T-helper 2 cell treated with Interferon-gamma antibody and Interleukin-4, amounts not matched to agents 5 μg/mL and 100 μg/mL, for 36 hours (primary cell): ENCODE results near the gene PRR35.

Source experiments
- DNase-seq: peaks from one replicate; pipeline ENCODE4 v3.0.0; 2021; ENCODE audit warnings: low spot score
- H3K27ac Mint-ChIP-seq: one replicate; pipeline ENCODE4 v1.8.0; 2021; ENCODE audit warnings: mild to moderate bottlenecking, mixed read lengths
- H3K27me3 Mint-ChIP-seq: one replicate; pipeline ENCODE4 v1.8.0; 2021; ENCODE audit warnings: low read depth, mixed read lengths
- H3K36me3 Mint-ChIP-seq: one replicate; pipeline ENCODE4 v1.8.0; 2021; ENCODE audit warnings: low read depth, mixed read lengths
- H3K4me1 Mint-ChIP-seq: one replicate; pipeline ENCODE4 v1.8.0; 2021; ENCODE audit warnings: low read depth, mixed read lengths
- H3K4me3 Mint-ChIP-seq: one replicate; pipeline ENCODE4 v1.8.0; 2022; ENCODE audit warnings: mild to moderate bottlenecking, moderate library complexity, mixed read lengths
- H3K9me3 Mint-ChIP-seq: one replicate; pipeline ENCODE4 v1.8.0; 2021; ENCODE audit warnings: mixed read lengths

The PRR35 gene

GRCh38 chr16:560204-560700 is at the start of gene PRR35:
PRR35 (plus strand) TSS chr16:560394; CDS start chr16:563295, 2,901 bp downstream.
- no peaks in the 10 kb centered on the region for H3K4me1 Mint-ChIP-seq
- peaks cover 12% of the 10 kb centered on the region for H3K27me3 Mint-ChIP-seq

GRCh38 chr16:512802-513201 is 47.4 kb upstream of the PRR35 start:
- H3K9me3 Mint-ChIP-seq: no peaks in the 10 kb centered on the region
- peaks cover 2% of the 10 kb centered on the region for H3K36me3 Mint-ChIP-seq
- no peak overlapping the region for H3K27ac Mint-ChIP-seq
- H3K4me1 Mint-ChIP-seq: no peaks in the 10 kb centered on the region
- no peak overlapping the region for H3K4me3 Mint-ChIP-seq
- H3K27me3 Mint-ChIP-seq: no peaks in the 10 kb centered on the region
- no peak for DNase-seq

More at GRCh38 chr16:560204-560700, at the start of gene PRR35:
- Mint-ChIP-seq H3K27ac (no peak within 1 kb of the TSS), H3K4me3 (no peak within 1 kb of the TSS), H3K36me3 (no peaks in the 10 kb centered on the region), H3K9me3 (no peaks in the 10 kb centered on the region)
- no peak for DNase-seq

- Mint-ChIP-seq H3K27ac (no peak overlapping the region), H3K4me3 (no peak overlapping the region), H3K36me3 (peaks cover 2% of the 10 kb centered on the region), H3K4me1 (no peaks in the 10 kb centered on the region), H3K9me3 (no peaks in the 10 kb centered on the region), H3K27me3 (no peaks in the 10 kb centered on the region)
- no peak for DNase-seq
Measured at GRCh38 chr16:513950-514349, 46.2 kb upstream of the PRR35 start.

GRCh38 chr16:515175-515938 is 44.8 kb upstream of the PRR35 start:
- no peak for DNase-seq
- Mint-ChIP-seq H3K27ac (no peak overlapping the region), H3K4me1 (no peaks in the 10 kb centered on the region), H3K4me3 (no peak overlapping the region), H3K36me3 (peaks cover 2% of the 10 kb centered on the region), H3K27me3 (no peaks in the 10 kb centered on the region), H3K9me3 (no peaks in the 10 kb centered on the region)

GRCh38 chr16:515939-516226 is 44.3 kb upstream of the PRR35 start:
- H3K27me3 Mint-ChIP-seq: no peaks in the 10 kb centered on the region
- H3K4me1 Mint-ChIP-seq: no peaks in the 10 kb centered on the region
- peaks cover 2% of the 10 kb centered on the region for H3K36me3 Mint-ChIP-seq
- no peaks in the 10 kb centered on the region for H3K9me3 Mint-ChIP-seq
- DNase-seq: no peak
- H3K4me3 Mint-ChIP-seq: no peak overlapping the region
- no peak overlapping the region for H3K27ac Mint-ChIP-seq

- Mint-ChIP-seq H3K36me3 (peaks cover 2% of the 10 kb centered on the region), H3K27me3 (no peaks in the 10 kb centered on the region), H3K4me1 (no peaks in the 10 kb centered on the region), H3K4me3 (no peak overlapping the region), H3K27ac (no peak overlapping the region), H3K9me3 (no peaks in the 10 kb centered on the region)
- no peak for DNase-seq
Measured at GRCh38 chr16:516301-516700, 43.9 kb upstream of the PRR35 start.

- DNase-seq: no peak
- Mint-ChIP-seq H3K4me3 (no peak overlapping the region), H3K36me3 (peaks cover 2% of the 10 kb centered on the region), H3K27ac (no peak overlapping the region), H3K27me3 (no peaks in the 10 kb centered on the region), H3K4me1 (no peaks in the 10 kb centered on the region), H3K9me3 (no peaks in the 10 kb centered on the region)
Measured at GRCh38 chr16:518858-519257, 41.3 kb upstream of the PRR35 start.

GRCh38 chr16:519425-519824 is 40.8 kb upstream of the PRR35 start:
- DNase-seq: no peak
- H3K36me3 Mint-ChIP-seq: peaks cover 2% of the 10 kb centered on the region
- H3K4me3 Mint-ChIP-seq: no peak overlapping the region
- no peaks in the 10 kb centered on the region for H3K27me3 Mint-ChIP-seq
- H3K9me3 Mint-ChIP-seq: no peaks in the 10 kb centered on the region
- H3K4me1 Mint-ChIP-seq: no peaks in the 10 kb centered on the region
- no peak overlapping the region for H3K27ac Mint-ChIP-seq

GRCh38 chr16:519841-520687 is 40.1 kb upstream of the PRR35 start:
- Mint-ChIP-seq H3K4me1 (no peaks in the 10 kb centered on the region), H3K36me3 (peaks cover 1% of the 10 kb centered on the region), H3K9me3 (no peaks in the 10 kb centered on the region), H3K27me3 (no peaks in the 10 kb centered on the region), H3K27ac (no peak overlapping the region), H3K4me3 (no peak overlapping the region)
- no peak for DNase-seq

- Mint-ChIP-seq H3K4me1 (peaks cover 6% of the 10 kb centered on the region), H3K4me3 (no peak overlapping the region), H3K9me3 (no peaks in the 10 kb centered on the region)
Measured at GRCh38 chr16:520847-521246, 39.3 kb upstream of the PRR35 start.

GRCh38 chr16:521381-522210 is 38.6 kb upstream of the PRR35 start:
- H3K36me3 Mint-ChIP-seq: peaks cover 3% of the 10 kb centered on the region
- no peaks in the 10 kb centered on the region for H3K27me3 Mint-ChIP-seq
- H3K4me1 Mint-ChIP-seq: peaks cover 11% of the 10 kb centered on the region
- DNase-seq: no peak
- no peak overlapping the region for H3K27ac Mint-ChIP-seq
- no peak overlapping the region for H3K4me3 Mint-ChIP-seq
- H3K9me3 Mint-ChIP-seq: no peaks in the 10 kb centered on the region

More at GRCh38 chr16:520847-521246, 39.3 kb upstream of the PRR35 start:
- H3K27me3 Mint-ChIP-seq: no peaks in the 10 kb centered on the region
- H3K36me3 Mint-ChIP-seq: peaks cover 3% of the 10 kb centered on the region
- no peak overlapping the region for H3K27ac Mint-ChIP-seq
- no peak for DNase-seq

GRCh38 chr16:522320-523096 is 37.7 kb upstream of the PRR35 start:
- peaks cover 3% of the 10 kb centered on the region for H3K36me3 Mint-ChIP-seq
- H3K4me3 Mint-ChIP-seq: no peak overlapping the region
- H3K27ac Mint-ChIP-seq: no peak overlapping the region
- H3K4me1 Mint-ChIP-seq: peaks cover 12% of the 10 kb centered on the region
- no peaks in the 10 kb centered on the region for H3K9me3 Mint-ChIP-seq
- H3K27me3 Mint-ChIP-seq: no peaks in the 10 kb centered on the region
- DNase-seq: no peak

- Mint-ChIP-seq H3K36me3 (peaks cover 3% of the 10 kb centered on the region), H3K4me3 (no peak overlapping the region), H3K9me3 (no peaks in the 10 kb centered on the region), H3K4me1 (peaks cover 12% of the 10 kb centered on the region), H3K27me3 (no peaks in the 10 kb centered on the region), H3K27ac (peak overlapping the region; percentile 31)
- DNase-seq: no peak
Measured at GRCh38 chr16:523097-523741, 37.0 kb upstream of the PRR35 start.
